ENCODE results near the gene TMEM9. TPM values are rescaled to one million over a fixed set of nuclear protein-coding genes. Genes with fewer than 3 reads are reported as not detected.
A peak's percentile ranks its signal among the peaks of the same experiment; 100 is the strongest.

Gene TMEM9
- total and polyA plus RNA-seq, 2 of the 8 experiments (the other 6 are each of a cell fraction or from before 2014, with no cell fraction given) = 79.9 to 181 TPM

DNA sequence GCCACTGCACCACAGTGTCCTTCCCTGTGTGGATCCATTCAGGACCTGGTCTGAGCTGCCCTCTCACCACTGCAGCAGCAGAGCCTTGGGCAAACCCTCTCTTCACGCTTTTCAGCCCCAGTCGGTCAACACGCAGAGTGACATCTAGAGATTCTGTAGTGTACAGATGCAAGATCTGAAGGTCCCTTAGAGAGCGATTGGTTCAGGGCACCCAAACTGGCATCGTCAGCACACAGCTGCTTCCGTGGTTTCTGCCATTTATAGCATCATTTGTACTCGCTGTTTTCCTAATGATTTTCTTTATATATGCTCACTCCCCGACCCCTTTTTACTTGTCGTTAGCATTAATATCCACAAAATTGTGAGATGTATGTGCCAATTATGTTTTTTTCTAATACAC lies 25.8 kb downstream of the TMEM9 start:
- peaks cover 3 to 11% (median 9%) of the 10 kb centered on the region in 4 experiments for H3K4me1 ChIP-seq (replicated peaks in 1 of 4; ENCODE audit: control insufficient read depth in 3 of 4, insufficient read depth in 4 of 4, low read length in 3 of 4)
- no peak overlapping the region for H4K5ac ChIP-seq (ENCODE audit: insufficient read length, low read depth, low read length)
- no peak overlapping the region for H3K18ac ChIP-seq (ENCODE audit: extremely low read depth, low read length)
- no peak overlapping the region for H3K27ac ChIP-seq (ENCODE audit: low read depth, low read length)
- CTCF ChIA-PET (ENCODE audit: partially characterized antibody) = interaction anchor here (1.0 to 4.9 kb wide), 12 partner anchors 9 to 180 kb away, joined by 3 to 19 read pairs (median 4); no protein-coding TSS in a partner anchor
- H3K36me3 ChIP-seq (ENCODE audit: control insufficient read depth in 2 of 4, insufficient read depth in 4 of 4, low read length in 3 of 4) = no peaks in the 10 kb centered on the region
- FAIRE-seq (no peak), DNase-seq (ENCODE audit: low read depth in 1 of 2, low spot score in 2 of 2) (no peak)
- H2BK20ac ChIP-seq (ENCODE audit: low read length) = no peak overlapping the region
- no peaks in the 10 kb centered on the region for H3K79me2 ChIP-seq (ENCODE audit: control insufficient read depth in 1 of 2, insufficient read depth in 2 of 2, low read length in 2 of 2)
- H3K23ac ChIP-seq (ENCODE audit: insufficient read length) = no peak overlapping the region
- H3K4me2 ChIP-seq (ENCODE audit: insufficient read depth in 1 of 2, low read depth in 2 of 2, low read length in 2 of 2) = no peak overlapping the region
- no peak overlapping the region for H2AFZ ChIP-seq (ENCODE audit: low read length)
- no peaks in the 10 kb centered on the region for H3K23me2 ChIP-seq (ENCODE audit: low read depth, low read length)
- WGBS, 2 experiments (ENCODE audit: extremely low coverage in 1 of 2, insufficient coverage in 1 of 2, insufficient read length in 1 of 2, insufficient replicate concordance in 2 of 2, low coverage in 1 of 2, low lambda C conversion rate in 2 of 2, missing lambda C conversion rate in 1 of 2) = 88% methylated on average over 9 of the region's 9 CpGs; no CpG with 5 or more reads in 1 of the 2 experiments
- H3K9me3 ChIP-seq (ENCODE audit: insufficient read depth in 2 of 2, low read depth in 1 of 2, low read length in 1 of 2) = no peaks in the 10 kb centered on the region
- H3K14ac ChIP-seq (ENCODE audit: insufficient read length) = no peak overlapping the region
- no peak overlapping the region for H4K8ac ChIP-seq (ENCODE audit: extremely low read depth, insufficient read depth, low read length)
- POLR2A ChIA-PET (ENCODE audit: partially characterized antibody) = interaction anchor here (1.0 to 4.3 kb wide), 4 partner anchors 9 to 12 kb away, joined by 3 to 13 read pairs (median 4); no protein-coding TSS in a partner anchor
- peak overlapping the region; percentile 88; the same call in 1 of the 2 replicates for H2BK15ac ChIP-seq (ENCODE audit: low read length)
- H3K9ac ChIP-seq (replicated peaks in 1 of 4; ENCODE audit: extremely low read depth in 1 of 4, low read depth in 3 of 4, low read length in 3 of 4) = no peak overlapping the region
- no peaks in the 10 kb centered on the region for H4K20me1 ChIP-seq (replicated peaks in 1 of 2; ENCODE audit: control insufficient read depth in 1 of 2, insufficient read depth in 2 of 2, low read length in 2 of 2)
- no peaks in the 10 kb centered on the region; a peak in 1 of 7 replicates for H3K27me3 ChIP-seq (replicated peaks in 1 of 4; ENCODE audit: control insufficient read depth in 3 of 4, extremely low read depth in 1 of 4, insufficient read depth in 3 of 4, low read length in 3 of 4)
- H3K4me3 ChIP-seq (ENCODE audit: extremely low read depth in 1 of 4, insufficient read depth in 2 of 4, low read depth in 3 of 4, low read length in 4 of 4) = no peak overlapping the region
- H3K4ac ChIP-seq (replicated peaks; ENCODE audit: insufficient read length, low read depth, low read length) = no peak overlapping the region
- H4K91ac ChIP-seq (replicated peaks; ENCODE audit: insufficient read length, low read length) = no peak overlapping the region
- no peaks in the 10 kb centered on the region for H3K79me1 ChIP-seq (ENCODE audit: low read depth, low read length)
- H2BK120ac ChIP-seq (replicated peaks; ENCODE audit: low read depth, low read length) = no peak overlapping the region
- no peak overlapping the region for H2AK5ac ChIP-seq (ENCODE audit: low read depth, low read length)
- H2BK12ac ChIP-seq (ENCODE audit: low read depth, low read length) = 0 out of 2 replicates have a peak overlapping the region, but pooled peaks have one; percentile 19
- no peak overlapping the region for H2BK5ac ChIP-seq (ENCODE audit: low read depth, low read length)
- no peak overlapping the region for H3K56ac ChIP-seq (replicated peaks; ENCODE audit: insufficient read length, low read depth, low read length)
- no peak for TF ChIP-seq CHD2 (IDR thresholded peaks at IDR 0.05; ENCODE audit: low read length)
- TF ChIP-seq FOSL1 (IDR thresholded peaks at IDR 0.05; ENCODE audit: insufficient read depth, low read depth, low read length) = no peak
- TF ChIP-seq CHD1 (IDR thresholded peaks at IDR 0.05; ENCODE audit: low read depth, low read length) = no peak
- no peak for TF ChIP-seq SAP30 (IDR thresholded peaks at IDR 0.05; ENCODE audit: insufficient read depth, insufficient replicate concordance, low read length)
- TF ChIP-seq, protein P1, sequence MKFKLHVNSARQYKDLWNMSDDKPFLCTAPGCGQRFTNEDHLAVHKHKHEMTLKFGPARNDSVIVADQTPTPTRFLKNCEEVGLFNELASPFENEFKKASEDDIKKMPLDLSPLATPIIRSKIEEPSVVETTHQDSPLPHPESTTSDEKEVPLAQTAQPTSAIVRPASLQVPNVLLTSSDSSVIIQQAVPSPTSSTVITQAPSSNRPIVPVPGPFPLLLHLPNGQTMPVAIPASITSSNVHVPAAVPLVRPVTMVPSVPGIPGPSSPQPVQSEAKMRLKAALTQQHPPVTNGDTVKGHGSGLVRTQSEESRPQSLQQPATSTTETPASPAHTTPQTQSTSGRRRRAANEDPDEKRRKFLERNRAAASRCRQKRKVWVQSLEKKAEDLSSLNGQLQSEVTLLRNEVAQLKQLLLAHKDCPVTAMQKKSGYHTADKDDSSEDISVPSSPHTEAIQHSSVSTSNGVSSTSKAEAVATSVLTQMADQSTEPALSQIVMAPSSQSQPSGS (IDR thresholded peaks at IDR 0.05; ENCODE audit: low read length) = no peak
- TF ChIP-seq CBX8 (IDR thresholded peaks at IDR 0.05; ENCODE audit: borderline replicate concordance, low read depth, low read length) = no peak
- TF ChIP-seq, protein P2, sequence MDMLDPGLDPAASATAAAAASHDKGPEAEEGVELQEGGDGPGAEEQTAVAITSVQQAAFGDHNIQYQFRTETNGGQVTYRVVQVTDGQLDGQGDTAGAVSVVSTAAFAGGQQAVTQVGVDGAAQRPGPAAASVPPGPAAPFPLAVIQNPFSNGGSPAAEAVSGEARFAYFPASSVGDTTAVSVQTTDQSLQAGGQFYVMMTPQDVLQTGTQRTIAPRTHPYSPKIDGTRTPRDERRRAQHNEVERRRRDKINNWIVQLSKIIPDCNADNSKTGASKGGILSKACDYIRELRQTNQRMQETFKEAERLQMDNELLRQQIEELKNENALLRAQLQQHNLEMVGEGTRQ (IDR thresholded peaks at IDR 0.05; ENCODE audit: low read length) = no peak
- TF ChIP-seq GABPA (IDR thresholded peaks at IDR 0.05; ENCODE audit: borderline replicate concordance, insufficient read depth, low read length) = no peak
